ENCODE results near the gene CYTH3.
"Not testable (repeated sequence)": the region's sequence is repeated elsewhere in the genome, so short reads cannot be mapped to it uniquely, and the experiment has no call there.

The CYTH3 gene

GRCh38 chr7:6229284-6229683 lies 43.1 kb downstream of the CYTH3 start:
- not testable (repeated sequence) for DNase-seq (ENCODE audit: low spot score)

- no peak for DNase-seq (ENCODE audit: low spot score)
These were observed 43.8 kb downstream of the CYTH3 start for GRCh38 chr7:6228361-6229229.

- DNase-seq (ENCODE audit: low spot score) = no peak
These were observed 45.1 kb downstream of the CYTH3 start for GRCh38 chr7:6227294-6227846.

GRCh38 chr7:6226194-6226799 lies 46.1 kb downstream of the CYTH3 start:
- no peak for DNase-seq (ENCODE audit: low spot score)

GRCh38 chr7:6223411-6223810 lies 49.0 kb downstream of the CYTH3 start:
- DNase-seq (ENCODE audit: low spot score) = not testable (repeated sequence)

GRCh38 chr7:6223010-6223409 lies 49.4 kb downstream of the CYTH3 start:
- DNase-seq (ENCODE audit: low spot score) = not testable (repeated sequence)

- DNase-seq (ENCODE audit: low spot score) = no peak
These were observed 50.8 kb downstream of the CYTH3 start for GRCh38 chr7:6221340-6222319.

GRCh38 chr7:6218329-6218728 lies 54.1 kb downstream of the CYTH3 start:
- DNase-seq (ENCODE audit: low spot score) = no peak

- no peak for DNase-seq (ENCODE audit: low spot score)
These were observed 60.4 kb downstream of the CYTH3 start for GRCh38 chr7:6212008-6212407.

GRCh38 chr7:6210621-6211372 lies 61.6 kb downstream of the CYTH3 start:
- no peak for DNase-seq (ENCODE audit: low spot score)

- no peak for DNase-seq (ENCODE audit: low spot score)
These were observed 63.1 kb downstream of the CYTH3 start for GRCh38 chr7:6209340-6209739.

GRCh38 chr7:6208573-6209328 lies 63.7 kb downstream of the CYTH3 start:
- no peak for DNase-seq (ENCODE audit: low spot score)

GRCh38 chr7:6205971-6206660 lies 66.3 kb downstream of the CYTH3 start:
- DNase-seq (ENCODE audit: low spot score) = no peak

- no peak for DNase-seq (ENCODE audit: low spot score)
These were observed 69.0 kb downstream of the CYTH3 start for GRCh38 chr7:6203381-6203780.

GRCh38 chr7:6202117-6202516 lies 70.3 kb downstream of the CYTH3 start:
- no peak for DNase-seq (ENCODE audit: low spot score)

GRCh38 chr7:6200971-6201370 lies 71.5 kb downstream of the CYTH3 start:
- no peak for DNase-seq (ENCODE audit: low spot score)

- DNase-seq (ENCODE audit: low spot score) = no peak
These were observed 73.5 kb downstream of the CYTH3 start for GRCh38 chr7:6198689-6199595.

GRCh38 chr7:6197801-6198551 lies 74.4 kb downstream of the CYTH3 start:
- no peak for DNase-seq (ENCODE audit: low spot score)
